Activated CD4-positive, alpha-beta memory T cell treated with anti-CD3 and anti-CD28 coated beads for 36 hours (primary cell): ENCODE data around the gene RNF19B. TPM values are rescaled to one million over a fixed set of nuclear protein-coding genes. Genes with fewer than 3 reads are reported as not detected.
"Not testable (repeated sequence)": the region's sequence is repeated elsewhere in the genome, so short reads cannot be mapped to it uniquely, and the experiment has no call there.

ENCODE experiments used
- CTCF ChIA-PET: fragments of 350-600 bp; sonication (Branson Sonifier 250); formaldehyde crosslinking; loops from one replicate; lab custom pipeline; 2021; ENCODE audit warnings: antibody characterized with exemption, inconsistent platforms; lab: Charles Lee
- POLR2A ChIA-PET: fragments of 350-600 bp; sonication (Branson Sonifier 250); formaldehyde crosslinking; loops from one replicate; lab custom pipeline; 2021; ENCODE audit warnings: antibody characterized with exemption; lab: Charles Lee
- DNase-seq: peaks from one replicate; pipeline ENCODE4 v3.0.0-alpha.2; 2020
- H3K27ac Mint-ChIP-seq: one replicate; pipeline ENCODE4 v1.8.0; 2021; ENCODE audit warnings: mixed read lengths
- H3K27me3 Mint-ChIP-seq: one replicate; pipeline ENCODE4 v1.8.0; 2021; ENCODE audit warnings: mixed read lengths
- H3K36me3 Mint-ChIP-seq: one replicate; pipeline ENCODE4 v1.8.0; 2021; ENCODE audit warnings: mixed read lengths
- H3K4me1 Mint-ChIP-seq: one replicate; pipeline ENCODE4 v1.8.0; 2021; ENCODE audit warnings: low read depth, mixed read lengths
- H3K4me3 Mint-ChIP-seq: one replicate; pipeline ENCODE4 v1.8.0; 2021; ENCODE audit warnings: mild to moderate bottlenecking, mixed read lengths
- H3K9me3 Mint-ChIP-seq: one replicate; pipeline ENCODE4 v1.8.0; 2021; ENCODE audit warnings: mixed read lengths
- intact Hi-C: fragments of 100-400 bp; cut with micrococcal nuclease; formaldehyde crosslinking; loops from one replicate; pipeline ENCODE4 v1.15.1; 2023
- total RNA-seq, 2 experiments: library from RNA; stranded (reverse); gene quantifications; one replicate each; pipeline ENCODE4 v1.2.3, GENCODE V29; 2021

The RNF19B gene
- total RNA-seq, 2 experiments from 2014 or later: 72.4 to 72.8 TPM

- H3K27me3 Mint-ChIP-seq: peaks cover 24% of the 10 kb centered on the region
These were observed 48.6 kb downstream of the RNF19B start for GRCh38 chr1:32915766-32916706.

DNA sequence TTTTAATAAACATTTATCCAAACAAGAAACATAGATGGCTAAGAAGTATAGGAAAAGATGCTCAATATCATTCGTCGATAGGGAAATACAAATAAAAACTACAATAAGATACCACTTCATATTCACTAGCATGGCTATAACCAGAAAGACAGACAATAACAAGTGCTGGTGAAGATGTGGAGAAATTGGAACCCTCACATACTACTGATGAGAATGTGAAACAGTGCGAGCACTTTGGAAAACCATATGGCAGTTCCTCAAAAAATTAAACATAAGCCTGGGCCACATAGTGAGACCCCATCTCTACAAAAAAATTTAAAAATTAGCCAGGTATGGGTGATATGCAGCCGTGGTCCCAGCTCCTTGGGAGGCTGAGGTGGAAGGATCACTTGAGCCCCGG lies 54.3 kb downstream of the RNF19B start:
- intact Hi-C loops: no loop called here
- Mint-ChIP-seq H3K36me3 (no peaks in the 10 kb centered on the region), H3K27me3 (peaks cover 2% of the 10 kb centered on the region), H3K9me3 (no peaks in the 10 kb centered on the region), H3K27ac (no peak overlapping the region), H3K4me1 (no peaks in the 10 kb centered on the region), H3K4me3 (no peak overlapping the region)
- DNase-seq: no peak
- POLR2A ChIA-PET: no interaction called here
- CTCF ChIA-PET: interaction anchor here (1.5 to 1.7 kb wide), 2 partner anchors 24 to 37 kb away, joined by 3 to 4 read pairs; no protein-coding TSS in a partner anchor

More at GRCh38 chr1:32915766-32916706, 48.6 kb downstream of the RNF19B start:
- Mint-ChIP-seq H3K36me3 (no peaks in the 10 kb centered on the region), H3K27ac (no peak overlapping the region), H3K9me3 (no peaks in the 10 kb centered on the region), H3K4me1 (peaks cover 6% of the 10 kb centered on the region), H3K4me3 (no peak overlapping the region)
- no peak for DNase-seq
- intact Hi-C loops: no loop called here
- ChIA-PET POLR2A (interaction anchor here (0.6 kb wide), 1 partner anchor 657 kb away, joined by 4 read pairs; no protein-coding TSS in a partner anchor), CTCF (no interaction called here)

GRCh38 chr1:32907435-32907834 lies 57.2 kb downstream of the RNF19B start:
- Mint-ChIP-seq H3K27ac (no peak overlapping the region), H3K27me3 (peaks cover 7% of the 10 kb centered on the region), H3K4me1 (no peaks in the 10 kb centered on the region), H3K9me3 (no peaks in the 10 kb centered on the region), H3K4me3 (no peak overlapping the region), H3K36me3 (no peaks in the 10 kb centered on the region)
- intact Hi-C loops: no loop called here
- CTCF ChIA-PET: interaction anchor here (0.7 to 1.1 kb wide), 4 partner anchors 12 to 149 kb away, joined by 3 to 4 read pairs (median 3); no protein-coding TSS in a partner anchor
- POLR2A ChIA-PET: no interaction called here
- DNase-seq: no peak

DNA sequence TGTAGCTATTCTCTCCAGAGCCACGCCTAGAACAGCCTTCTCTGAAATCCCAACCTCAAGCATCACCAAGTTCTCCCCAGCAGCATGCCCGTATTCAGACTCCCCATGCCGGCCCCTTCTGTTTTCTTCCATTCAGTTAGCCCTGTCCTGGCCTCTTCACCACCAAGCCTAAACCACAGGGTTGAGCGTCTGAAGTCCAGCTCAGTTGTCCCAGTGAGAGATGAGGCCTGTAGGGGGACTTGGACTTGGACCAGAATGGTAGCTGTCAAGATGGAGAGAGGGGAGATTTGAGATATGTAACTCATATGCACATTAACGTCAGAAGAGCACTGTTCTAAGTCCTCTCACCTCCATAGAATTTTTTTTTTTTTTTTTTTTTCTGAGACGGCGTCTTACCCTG lies 58.0 kb downstream of the RNF19B start:
- peaks cover 1% of the 10 kb centered on the region for H3K4me1 Mint-ChIP-seq
- no peaks in the 10 kb centered on the region for H3K9me3 Mint-ChIP-seq
- ChIA-PET CTCF (interaction anchor here (1.0 to 1.1 kb wide), 2 partner anchors 11 to 150 kb away, joined by 3 read pairs; no protein-coding TSS in a partner anchor), POLR2A (interaction anchor here (0.7 kb wide), 1 partner anchor 294 kb away, joined by 3 read pairs; no protein-coding TSS in a partner anchor)
- no peak overlapping the region for H3K27ac Mint-ChIP-seq
- no peak overlapping the region for H3K4me3 Mint-ChIP-seq
- peaks cover 13% of the 10 kb centered on the region for H3K27me3 Mint-ChIP-seq
- no peak for DNase-seq
- intact Hi-C loops: no loop called here
- H3K36me3 Mint-ChIP-seq: no peaks in the 10 kb centered on the region

- POLR2A ChIA-PET: interaction anchor here (0.7 kb wide), 1 partner anchor 499 kb away, joined by 4 read pairs; no protein-coding TSS in a partner anchor
- CTCF ChIA-PET: interaction anchor here (0.6 to 1.0 kb wide), 3 partner anchors 13 to 257 kb away, joined by 3 to 4 read pairs (median 3); no protein-coding TSS in a partner anchor
- peaks cover 18% of the 10 kb centered on the region for H3K27me3 Mint-ChIP-seq
- DNase-seq, H3K9me3 Mint-ChIP-seq, H3K4me3 Mint-ChIP-seq, H3K4me1 Mint-ChIP-seq, intact Hi-C loops, H3K36me3 Mint-ChIP-seq, H3K27ac Mint-ChIP-seq: not testable (repeated sequence)
These were observed 59.0 kb downstream of the RNF19B start for GRCh38 chr1:32905588-32905987.

GRCh38 chr1:32904797-32905196 lies 59.8 kb downstream of the RNF19B start:
- no peaks in the 10 kb centered on the region for H3K36me3 Mint-ChIP-seq
- intact Hi-C loops: no loop called here
- no peak overlapping the region for H3K4me3 Mint-ChIP-seq
- ChIA-PET CTCF (interaction anchor here (0.6 to 1.5 kb wide), 8 partner anchors 12 to 193 kb away, joined by 3 to 8 read pairs (median 4); no protein-coding TSS in a partner anchor), POLR2A (no interaction called here)
- H3K9me3 Mint-ChIP-seq: no peaks in the 10 kb centered on the region
- no peak overlapping the region for H3K27ac Mint-ChIP-seq
- peaks cover 6% of the 10 kb centered on the region for H3K4me1 Mint-ChIP-seq
- peaks cover 23% of the 10 kb centered on the region for H3K27me3 Mint-ChIP-seq
- no peak for DNase-seq

GRCh38 chr1:32903991-32904785 lies 60.4 kb downstream of the RNF19B start:
- ChIA-PET POLR2A (no interaction called here), CTCF (interaction anchor here (0.6 to 1.5 kb wide), 7 partner anchors 12 to 192 kb away, joined by 3 to 8 read pairs (median 4); no protein-coding TSS in a partner anchor)
- Mint-ChIP-seq H3K9me3 (no peaks in the 10 kb centered on the region), H3K4me1 (peaks cover 6% of the 10 kb centered on the region), H3K4me3 (no peak overlapping the region), H3K36me3 (no peaks in the 10 kb centered on the region), H3K27me3 (peaks cover 28% of the 10 kb centered on the region), H3K27ac (no peak overlapping the region)
- DNase-seq: no peak
- intact Hi-C loops: no loop called here

DNA sequence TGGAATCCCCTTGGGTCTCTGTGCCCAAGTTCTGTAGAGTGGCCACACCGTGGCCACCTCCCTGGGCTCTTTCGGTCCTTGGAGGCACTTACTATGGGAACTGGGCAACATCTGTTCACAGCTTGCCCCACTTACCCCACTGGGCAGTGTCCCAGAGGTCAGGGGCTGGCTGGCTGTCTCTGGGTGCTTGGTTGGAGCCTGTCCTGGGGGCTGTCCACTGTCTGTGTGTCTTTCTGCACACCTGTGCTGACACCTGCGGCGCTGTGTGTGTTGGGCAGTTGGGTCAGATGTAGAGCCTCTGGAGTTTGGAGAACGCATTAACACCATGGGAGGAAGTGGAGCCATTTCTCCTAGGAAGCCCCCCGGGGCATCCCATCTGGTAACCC lies 62.1 kb downstream of the RNF19B start:
- CTCF ChIA-PET: no interaction called here
- DNase-seq: no peak
- intact Hi-C loops: no loop called here
- no peaks in the 10 kb centered on the region for H3K9me3 Mint-ChIP-seq
- peaks cover 6% of the 10 kb centered on the region for H3K4me1 Mint-ChIP-seq
- no peak overlapping the region for H3K27ac Mint-ChIP-seq
- H3K4me3 Mint-ChIP-seq: no peak overlapping the region
- peaks cover 37% of the 10 kb centered on the region for H3K27me3 Mint-ChIP-seq
- H3K36me3 Mint-ChIP-seq: no peaks in the 10 kb centered on the region
- POLR2A ChIA-PET: interaction anchor here (0.7 kb wide), 1 partner anchor 26 kb away, joined by 3 read pairs; no protein-coding TSS in a partner anchor

GRCh38 chr1:32901823-32902534 lies 62.6 kb downstream of the RNF19B start:
- no peaks in the 10 kb centered on the region for H3K36me3 Mint-ChIP-seq
- peak overlapping the region; percentile 71 for H3K4me3 Mint-ChIP-seq
- no peak for DNase-seq
- H3K9me3 Mint-ChIP-seq: no peaks in the 10 kb centered on the region
- peaks cover 6% of the 10 kb centered on the region for H3K4me1 Mint-ChIP-seq
- intact Hi-C loops: no loop called here
- CTCF ChIA-PET: no interaction called here
- H3K27me3 Mint-ChIP-seq: peaks cover 40% of the 10 kb centered on the region
- POLR2A ChIA-PET: no interaction called here
- H3K27ac Mint-ChIP-seq: no peak overlapping the region

DNA sequence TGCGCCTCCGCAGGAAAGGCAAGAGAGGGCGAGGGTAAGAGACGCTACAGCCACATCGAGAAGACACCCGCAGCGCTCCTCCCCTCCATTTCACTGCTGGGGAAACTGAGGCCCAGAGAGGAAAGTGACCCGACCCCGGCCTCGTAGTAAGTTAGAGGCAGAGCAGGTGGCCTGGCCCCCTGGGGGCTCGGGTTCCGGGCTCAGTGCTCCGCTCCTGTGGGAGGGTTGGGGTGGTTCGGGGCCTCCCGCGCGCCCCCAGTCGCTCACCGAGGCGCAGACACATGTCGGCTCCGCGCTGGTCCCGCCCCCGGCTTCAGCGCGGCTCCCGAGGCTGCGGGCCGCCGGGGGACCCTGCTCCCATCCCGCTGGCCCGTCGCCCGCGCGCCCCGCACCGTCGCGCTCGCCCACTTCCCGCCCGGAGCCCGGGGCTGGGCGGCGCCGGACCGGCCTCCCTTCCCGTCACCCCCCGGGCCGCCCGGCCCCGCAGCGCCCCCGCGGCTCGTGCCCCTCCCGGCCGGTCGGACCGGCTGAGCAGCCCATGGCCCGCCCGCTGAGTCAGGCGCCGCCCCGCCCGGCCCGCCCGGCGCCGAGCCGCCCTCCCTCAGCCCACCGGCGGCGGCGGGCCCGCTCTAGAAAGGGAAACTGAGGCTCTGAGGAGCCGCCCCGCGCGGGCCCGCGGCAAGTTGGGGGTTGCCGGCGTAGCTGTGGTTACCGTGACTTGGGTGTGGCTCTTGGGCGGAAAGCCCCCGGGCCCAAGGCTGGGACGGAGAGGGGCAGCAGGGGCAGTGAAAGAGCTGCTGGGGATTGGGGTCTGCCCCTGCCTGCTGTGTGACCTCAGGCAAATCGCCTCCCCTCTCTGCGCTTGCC lies 63.4 kb downstream of the RNF19B start, which contains the start of gene TMEM54:
TMEM54 (minus strand) TSS at position 434 of the 867 bp plus-strand sequence; CDS start at position 283, 151 bp downstream.
- Mint-ChIP-seq H3K4me1 (peaks cover 6% of the 10 kb centered on the region), H3K9me3 (no peaks in the 10 kb centered on the region), H3K4me3 (peak within 1 kb of the TSS; percentile 71), H3K27me3 (peaks cover 43% of the 10 kb centered on the region), H3K27ac (no peak within 1 kb of the TSS), H3K36me3 (no peaks in the 10 kb centered on the region)
- POLR2A ChIA-PET: no interaction called here
- CTCF ChIA-PET: no interaction called here
- DNase-seq: no peak
- intact Hi-C loops: no loop called here
